Measurements from ENCODE around the gene FAM204A. TPM values are rescaled to one million over a fixed set of nuclear protein-coding genes. Genes with fewer than 3 reads are reported as not detected.

Gene FAM204A
- total RNA-seq (2022; extraction: Qiagen RNA extraction) = 40.7 to 66.3 TPM (median 43.5 TPM) in 5 replicates

GRCh38 chr10:118341791-118342637 is at the start of gene FAM204A:
Gene FAM204A (minus strand): TSS chr10:118342324. CDS start chr10:118336415, 5,909 bp downstream.

